HEK293 (cell line): ENCODE measurements around the gene IGF1R.

Source experiments
- ATF2 ChIP-seq: fragments of 450-650 bp; formaldehyde crosslinking; IDR thresholded peaks from 2 replicates; pipeline ENCODE4 v1.5.1; 2016; ENCODE audit warnings: missing biosample characterization, missing genetic modification characterization, low read depth
- CTCF ChIP-seq: fragments of 450-650 bp; formaldehyde crosslinking; IDR thresholded peaks from 2 replicates; pipeline ENCODE4 v1.5.1; 2016; ENCODE audit warnings: missing biosample characterization, missing genetic modification characterization
- INSM2 ChIP-seq: fragments of 450-650 bp; formaldehyde crosslinking; IDR thresholded peaks from 2 replicates; pipeline ENCODE4 v1.5.1; 2016; ENCODE audit warnings: missing biosample characterization, missing genetic modification characterization
- KLF7 ChIP-seq: fragments of 450-650 bp; formaldehyde crosslinking; IDR thresholded peaks from 2 replicates; pipeline ENCODE4 v1.5.1; 2016; ENCODE audit warnings: missing biosample characterization, missing genetic modification characterization, borderline replicate concordance
- PRDM4 ChIP-seq: fragments of 450-650 bp; formaldehyde crosslinking; IDR thresholded peaks from 2 replicates; pipeline ENCODE4 v1.5.1; 2017; ENCODE audit warnings: missing biosample characterization, missing genetic modification characterization
- YY1 ChIP-seq: fragments of 450-650 bp; formaldehyde crosslinking; IDR thresholded peaks from 2 replicates; pipeline ENCODE4 v1.5.1; 2018; ENCODE audit warnings: missing biosample characterization, missing genetic modification characterization
- ZBTB26 ChIP-seq: fragments of 450-650 bp; formaldehyde crosslinking; optimal IDR thresholded peaks from 2 replicates; pipeline ENCODE3; 2016; ENCODE audit warnings: missing biosample characterization, mild to moderate bottlenecking, missing genetic modification characterization
- ZBTB7A ChIP-seq: fragments of 450-650 bp; formaldehyde crosslinking; IDR thresholded peaks from 2 replicates; pipeline ENCODE4 v1.5.1; 2016; ENCODE audit warnings: low read depth, missing biosample characterization, missing genetic modification characterization
- ZNF121 ChIP-seq: fragments of 450-650 bp; formaldehyde crosslinking; IDR thresholded peaks from 2 replicates; pipeline ENCODE4 v1.5.1; 2016; ENCODE audit warnings: missing biosample characterization, missing genetic modification characterization
- ZNF324 ChIP-seq: fragments of 450-650 bp; formaldehyde crosslinking; IDR thresholded peaks from 2 replicates; pipeline ENCODE4 v1.5.1; 2016; ENCODE audit warnings: missing biosample characterization, missing genetic modification characterization

GRCh38 chr15:98878862-98879261 lies 230.5 kb downstream of the IGF1R start:
- TF ChIP-seq YY1 (no peak), CTCF (tag by site-specific recombination) (no peak), ZNF121 (tag by site-specific recombination) (no peak), PRDM4 (tag by site-specific recombination) (no peak), ZBTB7A (tag by site-specific recombination) (no peak), ZBTB26 (no peak), KLF7 (tag by site-specific recombination) (no peak), INSM2 (tag by site-specific recombination) (no peak), ATF2 (no peak), ZNF324 (tag by site-specific recombination) (no peak)
